ENCODE data around the gene FAM227B. TPM values are rescaled to one million over a fixed set of nuclear protein-coding genes. Genes with fewer than 3 reads are reported as not detected.

Gene FAM227B
- polyA plus RNA-seq, 1 donor (not counting 4 experiments of a cell fraction or from before 2014, with no cell fraction given), result 7.2 TPM

DNA sequence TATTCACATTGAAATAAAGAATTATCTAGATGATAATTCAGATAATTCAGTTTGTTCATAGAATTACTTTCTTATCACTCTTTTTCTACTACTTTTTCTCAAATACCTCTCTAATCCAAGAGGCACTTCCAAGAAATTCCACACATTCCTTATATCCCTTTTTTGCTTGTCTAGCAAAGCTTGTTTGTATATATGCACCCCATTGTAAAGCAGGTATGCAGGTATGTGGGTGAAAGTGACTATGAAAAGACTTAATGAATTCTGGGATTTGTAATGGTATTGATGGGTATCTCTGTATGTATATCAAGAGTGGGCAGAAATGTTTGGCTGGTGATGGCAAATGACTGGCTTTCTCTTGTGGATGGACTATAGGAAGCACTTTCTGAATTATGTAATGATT lies 291.7 kb downstream of the FAM227B start:
- Histone ChIP-seq H3K9ac (ENCODE audit: control insufficient read depth, extremely low read depth, insufficient read depth, low read length) (no peak overlapping the region), H3K4me1 (ENCODE audit: control insufficient read depth, extremely low read depth, insufficient read depth, low read length) (no peaks in the 10 kb centered on the region), H3K9me3 (ENCODE audit: control insufficient read depth, low read depth, low read length) (no peaks in the 10 kb centered on the region), H3K27me3 (ENCODE audit: control insufficient read depth, extremely low read depth, insufficient read depth, low read length) (no peaks in the 10 kb centered on the region), H3K4me2 (ENCODE audit: control insufficient read depth, extremely low read depth, insufficient read depth, low read depth, low read length) (no peak overlapping the region), H3K9me1 (ENCODE audit: control insufficient read depth, extremely low read depth, insufficient read depth, low read length) (no peaks in the 10 kb centered on the region), H4K20me1 (ENCODE audit: control insufficient read depth, extremely low read depth, insufficient read depth, low read length) (no peaks in the 10 kb centered on the region), H3K27ac (ENCODE audit: control insufficient read depth, insufficient read depth, low read length) (no peak overlapping the region), H2AFZ (ENCODE audit: control insufficient read depth, low read length) (no peak overlapping the region), H3K36me3 (ENCODE audit: control insufficient read depth in 2 of 2, extremely low read depth in 1 of 2, insufficient read depth in 2 of 2, low read length in 2 of 2) (no peaks in the 10 kb centered on the region), H3K4me3 (ENCODE audit: control insufficient read depth in 2 of 3, extremely low read depth in 1 of 3, insufficient read depth in 2 of 3, low read depth in 1 of 3, low read length in 3 of 3) (no peak overlapping the region), H3K79me2 (ENCODE audit: control insufficient read depth, insufficient read depth, low read length) (no peaks in the 10 kb centered on the region)
- TF ChIP-seq EZH2 (IDR thresholded peaks at IDR 0.05; ENCODE audit: low read length), result no peak
- FAIRE-seq (no peak), DNase-seq (ENCODE audit: low read depth, low spot score) (no peak)
- dilution Hi-C loops (cut with MboI; ENCODE audit: extremely low pct_ligation_motif_present, low sequenced_read_pairs), result no loop called here

DNA sequence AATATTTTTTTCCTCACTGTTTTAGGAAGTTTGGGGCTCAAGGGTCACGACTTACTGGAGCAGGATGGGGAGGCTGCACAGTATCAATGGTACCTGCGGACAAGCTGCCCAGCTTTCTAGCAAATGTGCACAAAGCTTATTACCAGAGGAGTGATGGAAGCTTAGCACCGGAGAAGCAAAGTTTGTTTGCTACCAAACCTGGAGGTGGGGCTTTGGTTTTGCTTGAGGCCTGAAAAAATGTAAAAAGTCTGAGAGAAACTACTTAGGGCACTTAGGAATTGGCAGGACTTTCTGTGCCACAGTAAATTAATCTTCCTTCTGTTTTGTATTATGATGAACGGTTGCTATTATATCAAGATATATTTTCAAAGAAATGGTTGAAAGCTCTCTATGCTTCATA lies 292.7 kb downstream of the FAM227B start:
- H3K9me1 ChIP-seq (ENCODE audit: control insufficient read depth, extremely low read depth, insufficient read depth, low read length), result no peaks in the 10 kb centered on the region
- DNase-seq (ENCODE audit: low read depth, low spot score) (no peak), FAIRE-seq (no peak)
- H3K9me3 ChIP-seq (ENCODE audit: control insufficient read depth, low read depth, low read length), result no peaks in the 10 kb centered on the region
- no peaks in the 10 kb centered on the region for H3K27me3 ChIP-seq (ENCODE audit: control insufficient read depth, extremely low read depth, insufficient read depth, low read length)
- H3K4me1 ChIP-seq (ENCODE audit: control insufficient read depth, extremely low read depth, insufficient read depth, low read length), result no peaks in the 10 kb centered on the region
- no peak overlapping the region for H3K27ac ChIP-seq (ENCODE audit: control insufficient read depth, insufficient read depth, low read length)
- TF ChIP-seq, protein P1, sequence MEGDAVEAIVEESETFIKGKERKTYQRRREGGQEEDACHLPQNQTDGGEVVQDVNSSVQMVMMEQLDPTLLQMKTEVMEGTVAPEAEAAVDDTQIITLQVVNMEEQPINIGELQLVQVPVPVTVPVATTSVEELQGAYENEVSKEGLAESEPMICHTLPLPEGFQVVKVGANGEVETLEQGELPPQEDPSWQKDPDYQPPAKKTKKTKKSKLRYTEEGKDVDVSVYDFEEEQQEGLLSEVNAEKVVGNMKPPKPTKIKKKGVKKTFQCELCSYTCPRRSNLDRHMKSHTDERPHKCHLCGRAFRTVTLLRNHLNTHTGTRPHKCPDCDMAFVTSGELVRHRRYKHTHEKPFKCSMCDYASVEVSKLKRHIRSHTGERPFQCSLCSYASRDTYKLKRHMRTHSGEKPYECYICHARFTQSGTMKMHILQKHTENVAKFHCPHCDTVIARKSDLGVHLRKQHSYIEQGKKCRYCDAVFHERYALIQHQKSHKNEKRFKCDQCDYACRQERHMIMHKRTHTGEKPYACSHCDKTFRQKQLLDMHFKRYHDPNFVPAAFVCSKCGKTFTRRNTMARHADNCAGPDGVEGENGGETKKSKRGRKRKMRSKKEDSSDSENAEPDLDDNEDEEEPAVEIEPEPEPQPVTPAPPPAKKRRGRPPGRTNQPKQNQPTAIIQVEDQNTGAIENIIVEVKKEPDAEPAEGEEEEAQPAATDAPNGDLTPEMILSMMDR (optimal IDR thresholded peaks at IDR 0.05 in 1 of 3, IDR thresholded peaks at IDR 0.05 in 1 of 3, conservative IDR thresholded peaks at IDR 0.05 in 1 of 3; ENCODE audit: extremely low read depth in 1 of 3, insufficient read depth in 2 of 3, low read length in 3 of 3), result no peak
- TF ChIP-seq EZH2 (IDR thresholded peaks at IDR 0.05; ENCODE audit: low read length), result no peak
- H2AFZ ChIP-seq (ENCODE audit: control insufficient read depth, low read length), result no peak overlapping the region
- H3K4me3 ChIP-seq (ENCODE audit: control insufficient read depth in 2 of 3, extremely low read depth in 1 of 3, insufficient read depth in 2 of 3, low read depth in 1 of 3, low read length in 3 of 3), result no peak overlapping the region
- no peaks in the 10 kb centered on the region for H3K79me2 ChIP-seq (ENCODE audit: control insufficient read depth, insufficient read depth, low read length)
- H4K20me1 ChIP-seq (ENCODE audit: control insufficient read depth, extremely low read depth, insufficient read depth, low read length), result no peaks in the 10 kb centered on the region
- H3K4me2 ChIP-seq (ENCODE audit: control insufficient read depth, extremely low read depth, insufficient read depth, low read depth, low read length), result no peak overlapping the region
- H3K36me3 ChIP-seq (ENCODE audit: control insufficient read depth in 2 of 2, extremely low read depth in 1 of 2, insufficient read depth in 2 of 2, low read length in 2 of 2), result no peaks in the 10 kb centered on the region
- no peak overlapping the region for H3K9ac ChIP-seq (ENCODE audit: control insufficient read depth, extremely low read depth, insufficient read depth, low read length)
- dilution Hi-C loops (cut with MboI; ENCODE audit: extremely low pct_ligation_motif_present, low sequenced_read_pairs), result no loop called here

DNA sequence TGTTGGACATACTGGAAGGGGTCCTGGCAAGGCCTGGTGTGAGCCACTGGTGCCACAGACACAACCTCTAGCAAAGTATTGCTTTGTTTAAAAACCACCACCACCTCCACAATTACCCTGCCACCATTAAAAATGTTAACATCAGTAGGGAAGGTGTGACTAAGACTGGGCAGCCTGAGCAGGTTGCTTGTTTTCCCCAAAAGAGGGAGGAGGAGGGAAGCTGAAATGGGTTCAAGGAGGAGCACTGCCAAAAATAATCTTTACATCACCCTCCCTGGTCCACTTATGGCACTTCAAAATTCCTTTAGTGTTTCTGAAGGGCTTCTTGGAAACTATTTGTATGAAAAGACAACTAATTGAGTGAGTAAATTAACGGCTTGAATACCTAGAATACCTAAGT lies 297.4 kb downstream of the FAM227B start:
- no peak for DNase-seq (ENCODE audit: low read depth, low spot score)
- Histone ChIP-seq H3K27me3 (ENCODE audit: control insufficient read depth, extremely low read depth, insufficient read depth, low read length) (no peaks in the 10 kb centered on the region), H3K9me1 (ENCODE audit: control insufficient read depth, extremely low read depth, insufficient read depth, low read length) (no peaks in the 10 kb centered on the region), H3K27ac (ENCODE audit: control insufficient read depth, insufficient read depth, low read length) (no peak overlapping the region), H3K9ac (ENCODE audit: control insufficient read depth, extremely low read depth, insufficient read depth, low read length) (no peak overlapping the region), H3K79me2 (ENCODE audit: control insufficient read depth, insufficient read depth, low read length) (no peaks in the 10 kb centered on the region), H3K4me1 (ENCODE audit: control insufficient read depth, extremely low read depth, insufficient read depth, low read length) (no peaks in the 10 kb centered on the region), H3K36me3 (ENCODE audit: control insufficient read depth in 2 of 2, extremely low read depth in 1 of 2, insufficient read depth in 2 of 2, low read length in 2 of 2) (peaks cover 2 to 5% of the 10 kb centered on the region in 2 experiments), H3K4me2 (ENCODE audit: control insufficient read depth, extremely low read depth, insufficient read depth, low read depth, low read length) (no peak overlapping the region), H4K20me1 (ENCODE audit: control insufficient read depth, extremely low read depth, insufficient read depth, low read length) (no peaks in the 10 kb centered on the region), H3K4me3 (ENCODE audit: control insufficient read depth in 2 of 3, extremely low read depth in 1 of 3, insufficient read depth in 2 of 3, low read depth in 1 of 3, low read length in 3 of 3) (no peak overlapping the region), H3K9me3 (ENCODE audit: control insufficient read depth, low read depth, low read length) (no peaks in the 10 kb centered on the region), H2AFZ (ENCODE audit: control insufficient read depth, low read length) (no peak overlapping the region)
- dilution Hi-C loops (cut with MboI; ENCODE audit: extremely low pct_ligation_motif_present, low sequenced_read_pairs), result no loop called here
- no peak for FAIRE-seq
- TF ChIP-seq, protein P1 (optimal IDR thresholded peaks at IDR 0.05 in 1 of 3, IDR thresholded peaks at IDR 0.05 in 1 of 3, conservative IDR thresholded peaks at IDR 0.05 in 1 of 3; ENCODE audit: extremely low read depth in 1 of 3, insufficient read depth in 2 of 3, low read length in 3 of 3), result no peak
- no peak for TF ChIP-seq EZH2 (IDR thresholded peaks at IDR 0.05; ENCODE audit: low read length)
